Retinal pigment epithelial cell (primary cell): ENCODE measurements around the gene TAGLN2.
A peak's percentile ranks its signal among the peaks of the same experiment; 100 is the strongest.

ENCODE experiments used
- DNase-seq: peaks from one replicate; pipeline ENCODE4 v3.0.0-alpha.2; 2010; ENCODE audit warnings: low read depth
- H3K4me3 ChIP-seq: 2 replicates; pipeline ENCODE4 v1.5.1; 2011; ENCODE audit warnings: mild to moderate bottlenecking, low read length, control low read depth, moderate library complexity
- CTCF ChIP-seq: conservative IDR thresholded peaks from 2 replicates; pipeline ENCODE4 v1.5.1; 2011; ENCODE audit warnings: low read depth, low read length, control low read depth, inconsistent platforms

Gene TAGLN2

DNA sequence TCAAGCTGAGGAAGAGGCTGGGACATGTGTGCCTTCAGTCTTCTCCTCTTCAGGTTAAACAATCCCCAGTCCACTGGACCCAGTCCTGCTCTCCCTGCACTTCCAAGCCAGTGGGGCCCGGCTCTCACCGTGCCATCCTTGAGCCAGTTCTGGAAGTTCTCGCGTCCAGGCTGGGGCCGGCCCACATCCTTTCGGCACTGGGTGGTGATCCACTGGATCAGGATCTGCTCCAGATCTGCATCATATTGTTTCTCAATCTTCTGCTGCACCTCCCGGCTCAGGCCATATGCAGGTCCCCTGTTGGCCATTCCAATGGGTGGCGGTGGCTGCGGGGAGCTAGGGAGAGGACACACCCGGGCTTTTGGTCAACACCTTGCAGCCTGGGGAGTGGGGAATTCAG, 5.1 kb downstream of the TAGLN2 start:
- no peak for DNase-seq
- no peak overlapping the region for H3K4me3 ChIP-seq
- no peak for TF ChIP-seq CTCF

DNA sequence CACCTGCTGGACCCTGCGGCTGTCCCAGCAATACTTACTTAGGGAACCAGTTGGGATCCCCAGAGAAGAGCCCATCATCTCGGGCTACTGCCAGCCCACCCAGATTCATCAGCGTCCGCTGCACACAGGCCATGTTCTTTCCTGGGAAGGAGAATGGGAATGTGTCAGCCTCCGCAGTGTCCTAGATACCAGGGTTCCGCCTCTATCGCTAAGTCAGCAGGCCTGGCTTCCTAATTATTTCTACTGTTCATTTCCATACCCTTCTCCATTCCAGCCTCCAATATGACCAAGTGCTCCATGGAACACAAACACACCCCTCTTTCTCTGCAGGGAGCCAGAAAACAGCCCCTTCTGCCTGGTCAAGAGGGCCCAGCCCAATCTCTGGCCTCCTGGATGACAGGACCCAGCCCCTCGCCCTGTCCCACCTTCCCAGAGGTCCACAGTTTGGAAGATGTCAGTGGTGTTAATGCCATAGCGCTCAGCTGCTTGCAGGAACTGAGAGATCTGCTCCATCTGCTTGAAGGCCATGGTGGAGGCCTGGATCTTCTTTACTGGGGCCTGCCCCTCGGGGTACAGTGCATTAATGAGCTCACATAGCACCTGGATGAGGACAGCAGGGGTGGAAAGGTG, 6.0 kb downstream of the TAGLN2 start:
- no peak for TF ChIP-seq CTCF
- DNase-seq: no peak
- no peak overlapping the region for H3K4me3 ChIP-seq

- H3K4me3 ChIP-seq: no peak overlapping the region
- no peak for DNase-seq
- no peak for TF ChIP-seq CTCF
Observed at GRCh38 chr1:159918352-159919200, 6.7 kb downstream of the TAGLN2 start.

DNA sequence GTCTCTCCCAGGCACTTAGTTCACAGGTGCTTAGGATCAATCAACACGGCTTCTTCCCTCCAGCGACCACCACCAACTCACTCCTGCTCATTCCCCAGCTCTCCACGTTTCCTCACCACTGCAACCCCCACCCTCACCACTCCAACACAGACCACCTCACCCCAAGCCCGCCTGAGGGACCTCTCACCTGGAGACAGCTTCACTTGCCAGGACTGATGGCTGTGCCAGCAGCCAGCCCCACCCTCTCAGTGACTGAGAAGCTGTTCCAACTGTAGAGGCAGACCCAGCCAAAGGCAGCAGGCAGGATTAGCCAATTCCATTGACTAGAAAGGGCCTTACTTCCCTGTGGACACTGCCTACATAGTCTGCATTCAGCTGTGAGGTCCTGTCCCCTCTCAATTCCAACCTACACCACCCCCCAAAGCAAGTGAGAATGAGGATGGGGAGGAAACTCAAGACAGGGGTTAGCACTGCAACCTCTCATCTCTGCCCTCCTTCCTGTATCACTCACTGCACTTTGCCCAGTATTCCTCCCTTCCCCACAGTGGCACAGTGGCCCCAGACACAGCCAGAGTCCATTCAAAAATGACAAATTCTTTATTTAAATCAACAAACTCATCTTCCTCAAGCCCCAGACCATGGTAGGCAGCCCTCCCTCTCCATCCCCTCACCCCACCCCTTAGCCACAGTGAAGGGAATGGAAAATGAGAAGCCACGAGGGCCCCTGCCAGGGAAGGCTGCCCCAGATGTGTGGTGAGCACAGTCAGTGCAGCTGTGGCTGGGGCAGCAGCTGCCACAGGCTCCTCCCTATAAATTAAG, 7.6 kb downstream of the TAGLN2 start:
- TF ChIP-seq CTCF: no peak
- no peak for DNase-seq
- H3K4me3 ChIP-seq: no peak overlapping the region

- no peak overlapping the region for H3K4me3 ChIP-seq
- DNase-seq: peak; percentile 92
- TF ChIP-seq CTCF: peak; percentile 1
Observed at GRCh38 chr1:159916242-159917051, 8.9 kb downstream of the TAGLN2 start.

- no peak for TF ChIP-seq CTCF
- no peak for DNase-seq
- no peak overlapping the region for H3K4me3 ChIP-seq
Observed at GRCh38 chr1:159915571-159916241, 9.6 kb downstream of the TAGLN2 start.
